Dedifferentiated amniotic fluid mesenchymal stem cell (primary cell): ENCODE results near the gene DNAJC27.

Experiments
- DNase-seq: peaks from one replicate; pipeline ENCODE4 v3.0.0-alpha.2; 2016; ENCODE audit errors: extremely low spot score

DNAJC27 gene

DNA sequence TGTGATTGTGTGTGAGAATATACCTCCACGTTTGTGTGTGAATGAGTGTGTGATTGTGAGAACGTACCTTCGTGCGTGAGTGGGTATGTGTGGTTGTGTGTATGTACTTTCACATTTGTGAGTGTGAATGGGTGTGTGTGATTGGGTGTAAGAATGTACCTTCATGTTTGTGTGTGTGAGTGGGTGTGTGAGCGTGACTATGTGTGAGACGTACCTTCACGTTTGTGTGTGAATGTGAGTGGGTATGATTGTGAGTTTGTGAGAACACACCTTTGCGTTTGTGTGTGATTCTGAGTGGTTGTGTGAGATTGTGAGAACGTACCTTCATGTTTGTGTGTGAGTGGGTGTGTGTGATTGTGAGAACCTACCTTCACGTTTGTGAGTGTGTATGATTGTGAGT, 45.9 kb downstream of the DNAJC27 start:
- DNase-seq = no peak

- DNase-seq = no peak
Observed at GRCh38 chr2:24924732-24925131, 47.0 kb downstream of the DNAJC27 start.

GRCh38 chr2:24924266-24924665, 47.5 kb downstream of the DNAJC27 start:
- DNase-seq = no peak

- DNase-seq = no peak
Observed at GRCh38 chr2:24923106-24923505, 48.6 kb downstream of the DNAJC27 start.

GRCh38 chr2:24922556-24922955, 49.2 kb downstream of the DNAJC27 start:
- no peak for DNase-seq

DNA sequence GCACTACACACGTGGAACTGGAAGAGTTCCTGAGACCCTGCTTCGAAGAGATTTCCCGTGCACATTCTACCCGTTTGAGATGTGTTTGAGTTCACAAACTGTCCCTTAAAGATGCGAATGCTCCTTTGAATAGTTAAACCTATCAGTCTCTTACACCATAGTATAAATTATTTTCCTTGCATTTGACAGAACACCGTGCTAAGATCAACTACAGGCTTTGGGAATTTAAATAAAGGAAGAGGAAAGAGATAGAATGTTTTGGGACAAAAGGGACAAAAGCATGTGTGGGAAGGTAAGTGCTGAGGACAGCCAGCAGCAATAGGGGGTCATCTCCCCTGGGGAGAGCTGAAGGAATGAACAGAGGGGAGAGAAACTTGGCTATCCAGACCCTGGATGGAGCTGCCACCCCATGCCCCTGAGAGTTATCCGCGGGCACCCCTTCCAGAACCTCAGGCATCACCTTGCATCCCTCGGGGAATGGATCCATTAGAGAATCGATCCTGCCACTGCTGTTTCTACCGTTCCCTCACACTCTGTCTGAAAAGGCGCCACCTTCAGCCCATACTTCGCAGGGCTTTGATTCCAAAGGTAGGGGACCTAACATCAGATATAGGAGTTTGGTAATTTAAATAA, 50.8 kb downstream of the DNAJC27 start:
- DNase-seq = no peak

DNA sequence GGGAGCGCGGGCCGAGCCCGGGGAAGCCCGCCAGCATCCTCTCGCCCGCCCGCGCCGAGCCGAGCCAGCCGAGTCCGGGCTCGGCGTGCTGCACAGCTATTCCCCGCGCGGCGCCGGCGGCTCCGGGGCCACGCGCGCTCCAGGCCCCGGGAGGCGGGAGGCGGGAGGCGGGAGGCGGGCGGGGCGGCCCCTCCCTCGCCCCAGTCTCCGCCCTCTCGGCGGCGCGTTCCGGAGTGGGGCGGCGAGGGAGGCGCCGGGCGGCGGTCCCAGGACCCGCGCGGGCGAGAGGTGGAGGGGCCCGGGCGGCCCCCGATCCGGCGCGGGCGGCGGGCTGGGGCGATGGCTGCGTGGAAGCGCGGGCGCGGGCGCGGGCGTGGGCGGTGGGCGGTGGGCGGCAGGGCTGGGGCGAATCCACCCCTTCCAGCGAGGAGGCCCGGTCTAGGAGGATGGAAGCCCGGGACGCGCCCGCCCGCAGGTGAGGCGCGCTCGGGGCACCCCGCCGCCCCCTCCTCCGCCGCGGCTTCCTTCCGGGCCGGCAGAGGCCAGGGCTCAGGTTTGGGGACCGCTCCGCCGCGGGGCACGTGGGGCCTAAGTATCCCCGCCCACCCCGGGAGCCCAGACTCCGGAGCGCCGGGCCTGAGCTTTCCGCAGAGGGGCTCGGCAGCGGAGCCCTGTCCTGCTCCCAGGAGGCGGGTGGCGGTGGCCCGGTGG, 51.5 kb downstream of the DNAJC27 start, which contains the start of gene ADCY3:
Gene ADCY3, minus strand, starts transcription at position 140 of the 711 bp plus-strand sequence. CDS start 1,250 bp downstream, outside the sequence.
- peak; percentile 24 for DNase-seq

DNA sequence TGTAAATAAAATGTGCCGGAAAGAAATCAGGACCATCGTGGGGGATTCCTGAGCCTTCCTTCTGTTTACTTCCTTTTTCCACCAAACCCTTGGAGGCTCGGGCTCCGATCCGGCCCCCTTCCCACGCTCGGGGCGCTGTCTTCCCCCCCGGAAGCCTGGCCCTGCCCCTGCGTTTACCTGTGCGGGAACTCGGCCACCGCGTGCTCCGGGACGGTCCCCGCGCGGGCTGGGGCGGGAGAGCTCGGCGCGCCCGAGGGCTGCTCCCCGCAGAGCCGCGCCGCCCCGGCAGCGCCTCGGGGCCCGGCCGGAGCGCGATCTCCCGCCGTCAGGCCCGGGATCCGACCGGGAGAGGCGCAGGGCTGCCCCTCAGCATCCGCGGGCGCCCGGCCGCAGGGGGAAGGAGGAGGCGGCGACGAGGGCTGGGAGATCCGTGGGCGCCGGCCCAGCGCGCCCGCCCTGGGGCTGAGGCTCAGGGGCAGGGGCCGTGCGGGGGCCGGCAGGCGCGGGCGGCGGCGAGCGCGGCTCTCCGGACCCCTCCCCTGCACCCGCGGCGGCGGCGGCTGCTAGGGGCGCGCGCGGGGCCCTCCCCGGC, 52.2 kb downstream of the DNAJC27 start:
- no peak for DNase-seq

- no peak for DNase-seq
Observed at GRCh38 chr2:24919037-24919505, 52.7 kb downstream of the DNAJC27 start.

DNA sequence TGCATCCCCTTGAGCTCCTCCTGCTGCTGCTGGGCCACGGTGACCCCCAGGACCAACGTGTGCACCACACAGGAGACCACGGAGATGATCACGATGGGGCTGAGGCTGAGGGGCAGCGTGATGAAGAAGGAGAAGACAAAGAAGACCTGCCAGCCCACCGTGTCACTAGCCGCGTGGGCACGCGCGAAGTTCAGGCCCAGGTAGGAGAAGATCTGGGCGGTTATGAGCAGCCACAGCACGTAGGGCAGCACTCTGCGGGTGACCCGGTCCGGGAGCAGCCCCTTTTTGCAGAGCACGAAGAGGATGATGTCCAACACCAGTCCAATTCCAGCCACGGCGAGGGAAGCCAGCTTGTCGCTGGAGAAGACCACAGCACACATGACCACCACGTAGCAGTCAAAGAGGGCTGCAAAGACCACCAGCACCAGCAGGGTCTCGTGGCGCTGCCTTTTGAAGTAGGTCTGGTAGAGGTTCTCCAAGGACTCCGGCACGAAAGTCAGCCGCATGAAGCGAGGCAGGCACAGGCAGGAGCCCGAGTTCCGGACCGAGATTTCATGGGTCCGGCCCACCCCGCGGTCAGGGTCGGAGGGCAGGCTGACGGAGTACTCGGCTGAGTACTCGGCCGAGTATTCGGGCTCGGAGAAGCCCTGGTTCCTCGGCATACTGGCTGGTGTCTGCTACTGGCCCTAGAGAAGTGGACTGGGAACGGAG, 53.3 kb downstream of the DNAJC27 start:
- DNase-seq = no peak

DNA sequence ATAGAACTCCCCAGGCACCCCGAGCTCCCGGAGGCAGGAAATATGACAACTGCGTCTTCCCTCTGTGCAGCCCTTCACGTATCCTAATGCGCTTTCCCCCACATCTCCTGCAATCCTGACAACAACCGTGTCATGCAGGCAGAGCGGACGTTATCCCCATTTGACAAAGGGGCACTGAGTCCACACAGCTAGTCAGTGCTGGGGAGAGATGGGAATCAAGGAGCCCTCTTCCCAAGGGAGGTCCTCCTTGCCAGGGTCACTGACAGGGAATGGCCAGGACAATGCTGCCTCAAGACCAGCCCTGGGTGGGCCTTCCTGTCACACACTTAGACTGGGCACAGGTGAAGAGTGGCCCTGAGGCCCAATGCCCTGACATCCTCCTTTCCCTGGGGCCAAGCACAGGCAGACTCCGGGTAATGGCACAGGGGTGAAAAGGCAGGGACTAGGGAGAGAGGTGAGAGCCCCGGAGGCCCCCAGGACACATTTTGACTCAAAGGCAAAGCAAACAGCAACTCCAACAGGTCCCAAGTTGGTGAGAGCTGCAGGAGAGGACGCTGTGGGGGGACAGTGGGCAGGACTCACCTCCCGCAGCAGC, 53.9 kb downstream of the DNAJC27 start:
- DNase-seq = no peak

- no peak for DNase-seq
Observed at GRCh38 chr2:24917086-24917485, 54.7 kb downstream of the DNAJC27 start.

DNA sequence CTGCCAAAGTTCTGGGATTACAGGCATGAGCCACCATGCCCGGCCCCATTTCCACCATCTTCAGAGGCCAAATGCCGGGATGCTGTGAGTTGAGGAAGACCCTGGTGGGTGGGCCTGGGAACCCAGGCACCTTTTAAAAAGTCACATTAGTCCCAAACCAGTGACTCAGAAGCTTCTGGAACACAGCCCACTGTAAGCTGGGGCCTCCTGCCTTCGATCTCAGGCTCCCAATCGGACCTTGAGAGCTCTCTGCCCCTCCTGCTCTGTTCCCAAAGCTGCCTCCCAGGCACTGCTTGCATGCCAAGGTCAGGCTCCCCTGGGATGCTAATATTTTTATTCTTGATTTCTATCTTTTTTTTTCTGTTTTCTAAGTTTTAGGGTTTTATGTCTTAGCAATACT, 56.0 kb downstream of the DNAJC27 start:
- DNase-seq = no peak

DNA sequence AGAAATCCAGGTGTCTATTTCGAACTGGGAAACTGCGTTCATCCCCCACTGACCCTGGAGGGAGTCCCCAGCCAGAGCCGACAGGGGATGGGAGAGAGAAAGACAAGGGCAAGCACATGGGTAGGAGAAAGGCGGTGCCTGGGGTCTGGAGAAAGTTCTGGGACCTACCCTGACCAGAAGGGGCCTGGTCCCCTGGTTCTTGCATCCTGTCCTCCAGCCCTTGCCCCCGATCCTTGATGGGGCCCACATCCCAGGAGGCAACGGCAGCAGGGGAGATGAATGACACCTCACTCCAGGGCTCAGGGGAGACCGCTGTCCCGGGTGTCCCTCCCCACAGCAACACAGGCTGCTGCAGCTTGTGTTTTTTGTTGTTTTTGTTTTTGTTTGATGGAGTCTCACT, 56.6 kb downstream of the DNAJC27 start:
- DNase-seq = no peak

DNA sequence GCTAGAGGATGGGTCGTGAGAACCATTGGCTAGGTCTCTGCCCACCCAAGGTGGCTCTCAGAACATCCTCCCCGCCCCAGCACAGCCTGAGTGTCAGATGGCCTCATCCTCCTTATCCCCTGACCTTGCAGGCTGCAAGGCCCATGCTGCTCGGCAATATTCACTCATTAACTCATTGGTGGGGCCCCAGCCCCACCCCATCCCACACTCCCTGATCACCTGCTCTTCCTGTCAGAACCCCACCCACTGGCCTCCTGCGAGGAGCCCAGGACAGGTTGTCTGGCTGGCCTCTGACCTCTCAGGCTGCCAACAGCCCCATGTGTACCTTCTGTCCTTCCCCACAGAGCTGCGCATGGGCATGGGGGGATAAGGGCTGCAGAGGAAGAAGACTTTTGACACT, 57.0 kb downstream of the DNAJC27 start:
- no peak for DNase-seq

DNA sequence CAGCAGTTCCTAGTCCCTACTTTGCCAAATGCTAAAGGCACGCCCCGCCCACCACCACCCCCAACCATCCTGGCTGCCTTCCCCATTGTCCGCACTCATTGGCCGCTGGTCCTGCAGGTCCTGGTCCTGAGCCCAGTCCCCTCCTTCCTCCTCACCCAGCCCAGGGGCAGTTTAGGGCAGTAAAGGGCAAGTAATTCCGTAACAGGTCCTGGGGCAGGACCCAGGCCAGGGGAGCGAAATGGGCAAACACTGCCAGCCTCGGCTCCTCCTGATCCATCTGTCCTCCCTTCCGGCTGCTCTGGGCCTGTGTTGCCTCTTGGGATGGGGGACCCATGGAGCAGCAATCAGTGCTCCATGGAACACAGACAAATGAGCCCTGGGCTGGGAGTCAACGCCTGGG, 57.8 kb downstream of the DNAJC27 start:
- DNase-seq = no peak

DNA sequence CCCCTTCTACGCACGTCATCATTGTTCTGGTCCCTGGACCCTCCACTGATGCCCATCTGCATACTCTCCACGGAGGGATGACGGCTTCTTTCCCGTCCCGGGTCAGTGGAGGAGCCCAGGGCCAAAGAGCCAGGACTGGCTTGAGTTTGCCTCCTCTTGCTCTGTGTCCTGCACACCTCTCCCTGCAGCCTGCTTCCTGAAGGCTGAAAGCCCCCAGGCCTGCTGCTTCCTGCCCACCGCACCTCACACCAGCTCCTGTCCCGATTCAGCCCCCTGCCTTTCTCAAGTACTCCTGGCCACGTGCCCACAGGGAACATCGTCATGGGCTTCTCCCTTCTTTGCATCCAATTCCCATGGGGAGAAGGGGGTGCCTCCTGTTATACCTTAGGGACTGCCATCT, 58.8 kb downstream of the DNAJC27 start:
- no peak for DNase-seq

DNA sequence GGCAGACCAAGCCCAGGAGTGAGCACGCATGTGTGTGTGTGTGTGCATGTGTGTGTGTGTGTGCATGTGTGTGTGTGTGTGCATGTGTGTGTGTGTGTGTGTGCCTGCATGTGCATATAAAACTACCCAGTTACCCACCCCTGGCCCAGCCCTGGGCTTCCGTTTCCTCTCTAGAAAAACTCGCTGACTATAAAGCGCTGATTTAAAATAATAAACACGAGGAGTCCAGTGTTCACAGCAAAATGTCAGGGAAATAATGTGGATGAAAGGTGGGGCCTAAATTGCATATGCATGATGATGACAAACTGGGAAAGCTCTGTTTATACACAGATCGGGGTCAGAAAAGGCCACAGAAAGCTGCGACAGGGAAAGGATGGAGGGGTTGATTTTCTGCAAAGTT, 59.2 kb downstream of the DNAJC27 start:
- DNase-seq = no peak

DNA sequence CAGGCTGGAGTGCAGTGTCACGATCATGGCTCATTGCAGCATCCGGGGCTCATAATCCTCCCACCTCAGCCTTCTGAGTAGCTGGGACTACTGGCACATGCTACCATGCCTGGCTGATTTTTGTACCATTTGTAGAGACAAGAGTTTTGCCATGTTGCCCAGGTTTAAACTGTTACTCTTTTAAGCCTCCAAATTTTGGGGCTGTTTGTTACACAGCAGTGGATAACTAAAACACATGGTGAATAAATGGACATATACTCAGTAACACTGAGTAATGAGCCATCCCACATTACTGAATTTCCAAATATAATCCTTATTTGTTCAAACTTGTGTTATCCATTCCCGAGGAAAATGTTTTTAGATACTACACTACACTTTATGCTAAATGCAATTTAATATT, 61.5 kb downstream of the DNAJC27 start:
- DNase-seq = no peak

GRCh38 chr2:24909555-24910177, 62.1 kb downstream of the DNAJC27 start:
- peak; percentile 34 for DNase-seq

GRCh38 chr2:24908461-24908901, 63.3 kb downstream of the DNAJC27 start:
- no peak for DNase-seq
